GM21529 (cell line): ENCODE data around the gene CNST.
"Not testable (repeated sequence)": the region's sequence is repeated elsewhere in the genome, so short reads cannot be mapped to it uniquely, and the experiment has no call there.

Experiments used
- ATAC-seq: cut with Tn5 transposase; IDR thresholded peaks from one replicate; pipeline ENCODE4 v1.9.1; 2021; ENCODE audit not compliant: unreplicated experiment

Gene CNST

DNA sequence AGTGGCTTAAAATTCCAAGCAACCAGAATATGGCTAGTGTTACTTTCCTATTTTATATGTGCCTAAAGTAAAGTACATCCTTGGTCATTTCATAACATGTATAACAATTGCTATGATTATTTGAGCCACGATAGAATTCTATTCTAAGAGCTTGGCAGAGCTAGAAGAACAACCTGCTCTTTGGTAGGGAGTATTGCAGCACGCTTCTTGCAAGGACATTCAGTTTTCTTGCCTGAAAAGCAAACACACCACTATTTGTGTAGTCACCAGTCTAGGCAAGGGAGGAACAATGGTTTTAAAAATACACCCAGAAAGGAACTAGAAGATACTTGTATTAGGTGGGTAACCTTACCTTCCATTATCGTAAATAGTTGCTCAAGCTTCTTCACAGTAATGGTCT is 51.5 kb downstream of the CNST start:
- ATAC-seq = no peak

- no peak for ATAC-seq
These were observed 52.1 kb downstream of the CNST start for GRCh38 chr1:246618240-246618808.

GRCh38 chr1:246622035-246622652 is 55.9 kb downstream of the CNST start:
- no peak for ATAC-seq

- ATAC-seq = no peak
These were observed 57.8 kb downstream of the CNST start for GRCh38 chr1:246624091-246624490.

DNA sequence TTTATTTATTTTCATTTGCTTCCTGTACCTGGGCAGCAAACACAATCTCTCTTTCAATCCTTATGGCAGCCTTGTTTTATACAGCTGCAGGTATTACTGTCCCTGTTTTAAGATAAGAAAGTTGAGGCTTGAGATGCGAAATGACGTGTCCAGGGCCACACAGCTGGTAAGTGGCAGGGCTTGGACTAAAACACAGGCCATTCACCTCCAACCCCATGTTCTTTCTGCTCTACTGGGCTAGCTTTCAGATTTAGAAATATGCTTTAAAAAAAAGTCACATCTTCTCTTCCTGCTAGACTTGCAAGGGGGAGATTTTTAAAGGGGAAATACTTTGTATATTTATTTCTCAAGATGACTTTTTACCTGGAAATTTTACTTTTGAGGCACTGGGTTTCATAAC is 62.8 kb downstream of the CNST start:
- peak; percentile 97 for ATAC-seq

DNA sequence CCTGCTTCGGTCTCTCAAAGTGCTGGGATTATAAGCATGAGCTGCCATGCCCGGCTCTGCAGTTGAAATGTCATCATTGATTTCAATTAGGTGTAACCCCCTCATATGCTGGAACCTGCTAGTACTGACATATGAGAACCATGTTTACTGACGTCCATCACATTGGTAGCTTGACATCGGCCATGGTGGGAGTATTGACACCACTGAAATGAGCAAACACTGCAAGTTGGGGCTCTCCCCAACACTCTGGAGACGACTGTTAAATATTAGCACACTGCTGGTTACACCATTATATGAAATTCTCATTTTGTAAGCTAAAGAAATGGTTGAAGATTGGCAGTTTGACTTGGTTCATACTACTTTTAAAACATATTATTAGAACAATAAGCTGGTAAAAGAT is 63.7 kb downstream of the CNST start:
- peak; percentile 31 for ATAC-seq

GRCh38 chr1:246631426-246631825 is 65.2 kb downstream of the CNST start:
- no peak for ATAC-seq

DNA sequence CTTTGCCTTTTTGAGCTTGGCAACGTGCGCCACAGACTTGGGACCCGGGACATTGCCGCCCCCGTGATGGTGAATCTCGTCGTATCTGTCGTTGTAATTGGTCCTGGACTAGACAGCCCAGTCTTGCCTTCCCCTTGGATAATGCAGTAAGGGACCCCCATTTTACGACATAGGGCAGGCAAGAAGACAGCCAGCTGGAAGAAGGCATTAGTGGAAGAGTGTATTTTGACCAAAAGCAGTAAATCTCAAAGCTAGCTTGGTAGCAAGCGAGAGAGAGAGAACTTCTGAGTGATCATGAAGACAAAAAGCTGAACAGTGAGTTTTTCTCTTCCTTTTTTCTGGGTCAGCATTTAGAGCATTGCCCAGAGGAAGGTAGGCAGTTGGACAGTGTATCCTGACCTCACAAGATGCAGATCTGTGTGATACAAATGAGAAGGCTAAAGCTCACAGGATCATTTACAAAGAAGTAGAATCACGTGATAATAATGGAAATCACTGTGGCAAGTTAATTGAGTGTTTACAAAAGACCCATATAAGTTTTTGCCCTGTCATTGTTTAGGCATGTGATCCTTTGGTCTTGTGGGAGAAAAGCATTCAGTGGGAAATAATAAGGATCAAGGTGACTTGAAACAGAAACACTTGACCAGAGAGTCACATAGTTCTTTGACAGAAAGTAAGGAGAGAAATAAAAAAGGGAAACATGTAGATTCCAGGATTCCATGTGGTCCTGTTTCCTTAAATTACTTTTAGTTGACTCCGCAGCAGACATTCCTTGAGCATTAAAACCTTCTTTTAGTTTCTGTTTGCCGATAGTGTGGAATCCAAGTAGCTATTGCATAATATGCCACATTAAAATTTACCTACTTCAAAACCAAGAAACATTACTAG is 66.3 kb downstream of the CNST start:
- ATAC-seq = no peak

- ATAC-seq = not testable (repeated sequence)
These were observed 68.4 kb downstream of the CNST start for GRCh38 chr1:246634659-246635058.

DNA sequence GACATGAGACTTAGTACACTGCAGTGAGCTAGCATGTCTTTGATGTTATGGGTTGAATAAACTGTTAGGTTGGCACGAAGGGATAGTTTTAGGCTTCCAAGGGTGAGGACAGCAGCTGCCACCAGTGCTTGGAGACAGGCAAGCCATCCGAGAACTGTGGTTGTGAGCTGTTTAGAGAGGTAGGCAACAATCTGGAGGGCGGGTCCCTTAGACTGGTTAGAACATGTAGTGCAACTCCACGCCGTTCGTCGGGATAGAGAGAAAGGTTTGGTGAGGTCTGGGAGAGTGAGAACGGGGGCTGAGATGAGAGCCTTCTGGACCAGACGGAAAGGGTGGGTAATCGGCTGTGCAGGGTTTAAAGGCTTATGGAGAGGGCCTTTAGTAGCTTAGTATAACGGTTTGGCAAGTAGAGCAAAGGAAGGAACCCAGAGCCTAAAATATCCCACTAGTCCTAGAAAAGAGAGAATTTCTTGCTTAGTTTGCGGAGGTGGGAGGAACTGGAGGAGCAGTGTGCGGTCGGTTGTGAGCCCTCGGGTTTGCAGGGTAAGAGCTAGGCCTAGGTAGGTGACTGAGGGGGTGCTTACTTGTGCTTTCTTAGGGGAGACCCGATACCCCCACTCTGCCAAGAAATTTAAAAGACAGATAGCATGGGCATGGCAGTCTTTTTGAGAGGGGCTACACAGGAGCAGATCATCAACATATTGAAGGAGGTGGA is 72.8 kb downstream of the CNST start:
- ATAC-seq = no peak

DNA sequence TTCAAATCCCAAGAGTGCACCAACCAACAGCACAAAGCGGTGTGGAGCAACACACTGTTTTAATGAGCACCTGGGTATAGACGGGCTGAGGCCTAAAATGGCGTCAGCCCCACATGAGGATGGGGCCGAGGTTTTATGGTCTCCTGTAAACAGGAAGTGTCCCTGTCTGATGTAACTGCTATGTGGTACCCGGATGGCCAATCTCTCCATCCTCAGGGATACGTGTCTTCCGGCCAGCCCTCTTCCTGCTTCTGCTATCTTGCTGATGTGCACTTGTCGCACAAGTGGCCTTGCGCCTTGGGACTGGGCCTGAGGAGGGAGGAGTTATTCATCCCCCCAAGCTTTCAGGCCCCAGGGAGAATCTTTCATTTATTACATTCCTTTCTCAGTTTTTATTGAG is 73.5 kb downstream of the CNST start:
- no peak for ATAC-seq

DNA sequence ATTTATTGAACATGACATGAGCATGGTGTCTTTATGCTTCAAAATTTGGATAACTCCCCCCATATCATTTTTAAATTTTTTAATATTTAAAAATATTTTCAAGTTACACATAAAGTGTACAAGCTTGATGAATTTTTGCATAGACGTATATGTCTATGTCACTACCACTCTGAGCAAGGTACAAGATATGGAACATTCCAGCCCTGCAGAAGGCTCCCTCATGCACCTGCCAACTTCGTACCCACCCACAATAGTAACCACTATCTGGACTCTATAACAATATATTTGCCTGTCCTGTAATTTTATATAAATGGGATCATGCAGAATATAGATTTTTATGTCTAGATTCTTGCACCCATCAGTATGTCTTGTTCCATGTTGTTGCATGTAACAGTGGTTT is 74.5 kb downstream of the CNST start:
- no peak for ATAC-seq

DNA sequence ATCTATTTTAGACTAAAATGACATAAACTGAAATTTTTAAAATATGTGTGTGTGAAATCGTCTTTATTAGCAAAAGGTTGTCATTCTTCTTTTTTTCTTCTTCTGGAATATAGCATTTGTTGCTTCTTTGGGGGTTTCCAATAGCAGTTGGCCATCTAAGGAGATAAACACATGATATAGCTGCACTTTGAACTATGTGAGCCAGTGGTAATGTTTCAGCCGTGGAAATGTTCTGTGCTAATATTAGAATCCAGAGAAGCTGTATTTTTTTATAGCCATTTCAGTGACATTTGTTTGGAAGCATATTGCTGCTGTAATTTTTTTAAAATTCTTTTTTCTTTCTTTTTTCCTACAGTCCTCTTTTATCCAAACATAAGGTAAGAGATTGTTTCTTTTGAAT is 75.1 kb downstream of the CNST start:
- no peak for ATAC-seq

- ATAC-seq = no peak
These were observed 76.5 kb downstream of the CNST start for GRCh38 chr1:246642719-246643118.

DNA sequence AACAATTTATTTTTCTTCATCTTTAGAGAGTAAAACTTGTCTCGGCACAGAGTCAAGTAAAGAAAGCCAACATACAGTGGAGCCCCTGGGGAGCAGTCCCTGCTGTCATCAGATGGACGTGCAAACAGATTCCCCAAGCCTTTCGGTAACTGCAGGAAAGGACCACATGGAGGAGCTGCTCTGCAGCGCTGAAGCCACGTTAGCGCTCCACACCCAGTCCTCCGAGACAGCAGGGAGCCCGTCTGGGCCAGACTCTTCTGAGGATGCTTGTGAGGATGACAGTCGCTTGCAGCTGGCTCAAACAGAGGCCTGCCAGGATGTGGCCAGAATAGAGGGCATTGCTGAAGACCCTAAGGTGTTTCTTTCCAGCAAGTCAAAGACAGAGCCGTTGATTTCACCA is 80.9 kb downstream of the CNST start:
- ATAC-seq = no peak

DNA sequence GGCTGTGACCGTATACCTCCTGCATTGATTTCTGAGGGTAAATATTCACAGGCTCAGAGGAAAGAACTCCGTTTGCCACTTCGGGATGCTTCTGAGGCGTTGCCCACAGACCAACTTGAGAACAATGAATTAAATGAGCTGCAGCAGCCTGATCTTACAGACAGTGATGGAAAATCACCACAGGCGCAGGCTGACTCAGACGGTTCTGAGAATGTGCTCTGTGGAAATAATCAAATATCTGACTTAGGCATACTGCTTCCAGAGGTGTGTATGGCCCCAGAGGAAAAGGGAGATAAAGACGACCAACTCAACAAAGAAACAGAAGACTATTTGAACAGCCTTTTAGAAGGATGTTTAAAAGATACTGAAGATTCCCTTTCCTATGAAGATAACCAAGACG is 81.3 kb downstream of the CNST start:
- no peak for ATAC-seq

DNA sequence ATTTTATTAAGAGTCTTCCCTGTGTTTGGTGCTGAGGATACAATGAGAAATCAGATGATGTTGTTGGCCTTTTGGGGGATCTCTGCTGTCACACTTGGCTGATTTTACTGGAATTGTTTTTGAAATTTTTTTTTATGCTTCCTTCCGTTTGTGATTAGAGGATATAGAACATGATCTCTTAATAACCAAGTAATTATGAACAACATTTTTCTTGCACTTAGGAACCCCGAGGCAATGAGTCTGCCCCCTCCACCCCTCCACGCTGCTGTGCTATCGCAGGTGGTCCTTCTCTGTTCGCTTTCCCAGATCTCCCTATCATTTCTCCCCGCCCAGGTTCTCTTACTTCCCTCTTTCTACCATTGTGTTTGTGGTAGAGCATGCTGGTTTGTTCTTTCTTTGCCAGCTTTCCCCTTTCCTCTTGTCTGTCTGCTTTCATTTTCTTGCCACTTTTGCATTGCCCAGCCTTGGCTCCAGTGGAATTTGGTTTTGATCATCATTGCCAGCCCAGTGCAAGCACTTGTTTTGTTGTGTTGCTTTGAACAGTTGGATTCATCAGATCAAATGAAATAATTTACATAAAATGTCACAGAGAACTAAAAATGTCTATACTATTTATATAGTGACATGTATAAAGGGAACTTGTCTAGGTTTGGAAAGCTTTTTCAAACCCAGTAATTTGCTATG is 84.9 kb downstream of the CNST start:
- no peak for ATAC-seq

DNA sequence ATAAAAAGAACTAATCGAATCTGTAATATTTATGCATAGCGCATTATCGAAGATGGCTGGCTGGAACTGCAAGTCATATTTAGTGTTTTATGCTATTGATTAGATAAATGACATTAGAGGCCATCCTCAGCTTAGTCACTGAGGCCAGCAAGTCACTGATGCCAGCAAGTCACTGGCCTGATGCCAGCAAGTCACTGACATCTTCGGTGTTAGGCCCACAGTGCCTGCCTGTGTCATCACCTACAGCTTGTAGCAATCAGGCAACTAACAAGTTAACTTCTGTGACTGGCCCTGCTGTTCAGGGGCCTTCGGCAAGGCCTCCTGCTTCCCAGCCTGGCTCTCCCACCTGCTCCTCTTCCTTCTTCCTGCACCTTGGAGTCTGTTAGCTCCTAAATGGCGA is 92.3 kb downstream of the CNST start:
- ATAC-seq = no peak

GRCh38 chr1:246659594-246660140 is 93.4 kb downstream of the CNST start:
- ATAC-seq = no peak

DNA sequence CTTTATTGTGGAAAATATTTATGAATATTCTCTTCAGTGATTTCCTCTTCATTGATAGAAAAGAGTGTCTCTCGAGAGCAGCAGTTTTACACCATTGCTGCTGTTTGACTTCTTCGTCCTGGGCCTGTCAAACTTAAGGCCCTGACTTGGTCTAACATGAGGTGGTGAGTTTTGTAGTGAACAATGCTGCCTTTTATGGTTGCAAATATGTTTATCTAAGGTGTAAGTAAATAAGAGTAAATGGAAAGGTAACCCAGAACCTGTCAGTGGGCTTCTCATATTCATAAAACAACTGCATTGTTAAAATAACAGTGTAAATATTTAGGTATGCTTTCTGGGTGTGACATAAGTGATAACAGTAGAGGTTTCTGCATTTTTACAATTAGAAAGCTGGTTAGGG is 95.2 kb downstream of the CNST start:
- no peak for ATAC-seq

- ATAC-seq = no peak
These were observed 101.5 kb downstream of the CNST start for GRCh38 chr1:246667773-246668172.
